Loucy (cell line): ENCODE data around the gene IL7R.
A peak's percentile ranks its signal among the peaks of the same experiment; 100 is the strongest.

Experiments
- H2AFZ ChIP-seq: fragments of 200-600 bp; sonication (generic); 2 replicates; pipeline ENCODE4 v1.6.0; 2016; ENCODE audit warnings: antibody characterized with exemption, mild to moderate bottlenecking, low read length, moderate library complexity
- H3F3A ChIP-seq: fragments of 200-600 bp; 2 replicates; pipeline ENCODE4 v1.6.0; 2016; ENCODE audit warnings: antibody characterized with exemption, low read depth, mild to moderate bottlenecking
- H3K27me3 ChIP-seq: fragments of 200-600 bp; sonication (generic); 2 replicates; pipeline ENCODE4 v1.6.1; 2014; ENCODE audit warnings: low read length, mild to moderate bottlenecking; ENCODE audit not compliant: insufficient read depth, poor library complexity, severe bottlenecking
- H3K36me3 ChIP-seq: fragments of 200-600 bp; sonication (generic); 2 replicates; pipeline ENCODE4 v1.6.1; 2016; ENCODE audit warnings: low read length; ENCODE audit not compliant: insufficient read depth
- H3K4me1 ChIP-seq: fragments of 200-600 bp; sonication (generic); 2 replicates; pipeline ENCODE4 v1.5.1; 2014; ENCODE audit warnings: low read length, mild to moderate bottlenecking; ENCODE audit not compliant: insufficient read depth, poor library complexity, severe bottlenecking
- H3K4me2 ChIP-seq: fragments of 200-600 bp; sonication (generic); 2 replicates; pipeline ENCODE4 v1.6.0; 2014; ENCODE audit warnings: antibody characterized with exemption, low read length, low read depth, mild to moderate bottlenecking; ENCODE audit not compliant: poor library complexity, severe bottlenecking
- H3K4me3 ChIP-seq: fragments of 200-600 bp; sonication (generic); 2 replicates; pipeline ENCODE4 v1.5.1; 2014; ENCODE audit warnings: low read length, mild to moderate bottlenecking, mixed read lengths; ENCODE audit not compliant: poor library complexity, severe bottlenecking
- H3K79me2 ChIP-seq: fragments of 200-600 bp; sonication (generic); 2 replicates; pipeline ENCODE4 v1.6.1; 2014; ENCODE audit warnings: low read length; ENCODE audit not compliant: insufficient read depth
- H3K9ac ChIP-seq: fragments of 200-600 bp; sonication (generic); 2 replicates; pipeline ENCODE4 v1.6.0; 2014; ENCODE audit warnings: mild to moderate bottlenecking, low read depth, low read length, moderate library complexity; ENCODE audit not compliant: poor library complexity, severe bottlenecking
- H3K9me2 ChIP-seq: fragments of 200-600 bp; sonication (generic); replicated peaks from 2 replicates; pipeline ENCODE4 v1.6.1; 2016; ENCODE audit warnings: low read depth, low read length, mixed read lengths
- H3K9me3 ChIP-seq: fragments of 200-600 bp; sonication (generic); 2 replicates; pipeline ENCODE4 v1.6.1; 2014; ENCODE audit warnings: mild to moderate bottlenecking, antibody characterized with exemption, low read length, low read depth; ENCODE audit not compliant: insufficient read depth
- H4K20me1 ChIP-seq: fragments of 200-600 bp; sonication (generic); 2 replicates; pipeline ENCODE4 v1.6.0; 2014; ENCODE audit warnings: antibody characterized with exemption, low read length, mild to moderate bottlenecking; ENCODE audit not compliant: insufficient read depth, poor library complexity, severe bottlenecking
- EZH2phosphoT487 ChIP-seq: fragments of 200-600 bp; IDR thresholded peaks from 2 replicates; pipeline ENCODE4 v1.6.1; 2018; ENCODE audit warnings: antibody characterized with exemption, mild to moderate bottlenecking, moderate library complexity, borderline replicate concordance
- TF ChIP-seq, protein P1 (sequence below): fragments of 200-600 bp; sonication (generic); conservative IDR thresholded peaks from 2 replicates; pipeline ENCODE4 v1.5.1; 2014; ENCODE audit warnings: mild to moderate bottlenecking, antibody characterized with exemption, low read length

IL7R gene

GRCh38 chr5:35884773-35885172 lies 28.1 kb downstream of the IL7R start:
- Histone ChIP-seq H3K9me2 (no peaks in the 10 kb centered on the region), H3K9me3 (no peaks in the 10 kb centered on the region), H3F3A (peaks cover 6% of the 10 kb centered on the region; the same call in 1 of the 2 replicates), H3K9ac (peak overlapping the region; percentile 31), H3K4me2 (peak overlapping the region; percentile 55), H3K27me3 (no peaks in the 10 kb centered on the region), H3K4me3 (peak overlapping the region; percentile 19), H3K36me3 (no peaks in the 10 kb centered on the region), H4K20me1 (no peaks in the 10 kb centered on the region), H3K4me1 (peaks cover 54% of the 10 kb centered on the region), H2AFZ (no peak overlapping the region; the same call in 1 of the 2 replicates), H3K79me2 (no peaks in the 10 kb centered on the region)
- TF ChIP-seq EZH2phosphoT487, result no peak
- TF ChIP-seq, protein P1, sequence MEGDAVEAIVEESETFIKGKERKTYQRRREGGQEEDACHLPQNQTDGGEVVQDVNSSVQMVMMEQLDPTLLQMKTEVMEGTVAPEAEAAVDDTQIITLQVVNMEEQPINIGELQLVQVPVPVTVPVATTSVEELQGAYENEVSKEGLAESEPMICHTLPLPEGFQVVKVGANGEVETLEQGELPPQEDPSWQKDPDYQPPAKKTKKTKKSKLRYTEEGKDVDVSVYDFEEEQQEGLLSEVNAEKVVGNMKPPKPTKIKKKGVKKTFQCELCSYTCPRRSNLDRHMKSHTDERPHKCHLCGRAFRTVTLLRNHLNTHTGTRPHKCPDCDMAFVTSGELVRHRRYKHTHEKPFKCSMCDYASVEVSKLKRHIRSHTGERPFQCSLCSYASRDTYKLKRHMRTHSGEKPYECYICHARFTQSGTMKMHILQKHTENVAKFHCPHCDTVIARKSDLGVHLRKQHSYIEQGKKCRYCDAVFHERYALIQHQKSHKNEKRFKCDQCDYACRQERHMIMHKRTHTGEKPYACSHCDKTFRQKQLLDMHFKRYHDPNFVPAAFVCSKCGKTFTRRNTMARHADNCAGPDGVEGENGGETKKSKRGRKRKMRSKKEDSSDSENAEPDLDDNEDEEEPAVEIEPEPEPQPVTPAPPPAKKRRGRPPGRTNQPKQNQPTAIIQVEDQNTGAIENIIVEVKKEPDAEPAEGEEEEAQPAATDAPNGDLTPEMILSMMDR, result no peak

GRCh38 chr5:35886381-35886780 lies 29.7 kb downstream of the IL7R start:
- H3K36me3 ChIP-seq, result no peaks in the 10 kb centered on the region
- H3K9me2 ChIP-seq, result no peaks in the 10 kb centered on the region
- H3K4me1 ChIP-seq, result peaks cover 47% of the 10 kb centered on the region
- no peak overlapping the region for H3K9ac ChIP-seq
- no peak overlapping the region for H2AFZ ChIP-seq
- H3K79me2 ChIP-seq, result no peaks in the 10 kb centered on the region
- H3K9me3 ChIP-seq, result no peaks in the 10 kb centered on the region
- H3K4me2 ChIP-seq, result no peak overlapping the region
- H3K27me3 ChIP-seq, result no peaks in the 10 kb centered on the region
- H3K4me3 ChIP-seq, result no peak overlapping the region
- H4K20me1 ChIP-seq, result no peaks in the 10 kb centered on the region
- TF ChIP-seq, protein P1, result no peak
- no peak for TF ChIP-seq EZH2phosphoT487
- H3F3A ChIP-seq, result peaks cover 6% of the 10 kb centered on the region; the same call in 1 of the 2 replicates

DNA sequence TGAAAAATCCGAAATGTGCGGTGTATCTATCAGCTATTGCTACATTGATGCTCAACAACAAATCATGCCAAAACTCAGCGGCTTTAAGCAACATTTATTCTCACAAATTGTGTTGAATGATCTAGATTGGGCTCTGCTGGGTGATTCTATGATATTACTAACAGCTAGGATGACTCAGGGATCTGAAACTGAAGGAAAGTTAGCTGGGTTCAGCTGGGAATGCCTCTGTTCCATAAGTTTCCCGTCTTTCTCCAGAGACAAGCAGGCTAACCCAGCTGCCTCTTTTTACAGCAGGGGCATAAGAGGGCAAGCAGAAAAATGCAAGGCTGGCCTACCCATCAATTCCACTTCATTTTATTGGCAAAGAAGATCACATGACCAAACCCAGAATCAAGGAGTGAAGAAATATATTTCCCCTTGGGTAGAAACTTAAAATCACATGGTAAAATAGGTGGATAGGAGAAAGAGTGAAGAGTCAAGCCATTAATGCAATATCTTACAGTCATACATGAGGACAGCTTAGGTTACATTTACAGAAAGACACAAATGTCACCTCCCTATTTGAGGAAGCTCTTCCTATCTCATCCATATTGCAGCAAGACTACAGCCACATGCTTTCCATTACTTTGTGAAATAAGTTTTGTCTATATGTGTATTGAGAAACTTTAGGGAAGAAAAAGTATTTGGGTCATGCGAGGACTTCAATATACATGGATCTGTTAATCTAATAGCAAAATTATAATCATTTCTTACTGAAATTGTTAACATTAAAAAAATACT lies 30.8 kb downstream of the IL7R start:
- Histone ChIP-seq H3K4me2 (no peak overlapping the region), H3K4me3 (no peak overlapping the region), H3K4me1 (peaks cover 42% of the 10 kb centered on the region), H3K27me3 (no peaks in the 10 kb centered on the region), H3K9ac (no peak overlapping the region), H3F3A (peaks cover 6% of the 10 kb centered on the region; the same call in 1 of the 2 replicates), H2AFZ (peak overlapping the region; percentile 13; the same call in 1 of the 2 replicates), H3K79me2 (no peaks in the 10 kb centered on the region), H3K9me3 (no peaks in the 10 kb centered on the region), H3K36me3 (no peaks in the 10 kb centered on the region), H3K9me2 (no peaks in the 10 kb centered on the region), H4K20me1 (no peaks in the 10 kb centered on the region)
- TF ChIP-seq, protein P1, result no peak
- TF ChIP-seq EZH2phosphoT487, result no peak
